Cardiac fibroblast (primary cell): Measurements from ENCODE around the gene DENND5A.
"Not testable (repeated sequence)": the region's sequence is repeated elsewhere in the genome, so short reads cannot be mapped to it uniquely, and the experiment has no call there.

Experiments used
- DNase-seq, 2 donors: peaks; one replicate each; pipeline versions ENCODE4 v3.0.0 to v3.0.0-alpha.2; 2010; ENCODE audit warnings: low read depth in 2 of 2
- H3K4me3 ChIP-seq, 2 donors: replicated peaks in 1 of 2; 1 replicate in 1 of 2; 2 replicates in 1 of 2; pipeline ENCODE4 v1.5.1; 2011; ENCODE audit warnings: low read depth in 2 of 2, low read length in 2 of 2, mild to moderate bottlenecking in 2 of 2, moderate library complexity in 1 of 2
- TF ChIP-seq, protein P1 (sequence below): IDR thresholded peaks from one replicate; pipeline ENCODE4 v1.5.1; 2011; ENCODE audit warnings: low read depth, mild to moderate bottlenecking, low read length, inconsistent platforms

DENND5A gene

GRCh38 chr11:9203691-9204311, 61.3 kb downstream of the DENND5A start:
- TF ChIP-seq, protein P1, sequence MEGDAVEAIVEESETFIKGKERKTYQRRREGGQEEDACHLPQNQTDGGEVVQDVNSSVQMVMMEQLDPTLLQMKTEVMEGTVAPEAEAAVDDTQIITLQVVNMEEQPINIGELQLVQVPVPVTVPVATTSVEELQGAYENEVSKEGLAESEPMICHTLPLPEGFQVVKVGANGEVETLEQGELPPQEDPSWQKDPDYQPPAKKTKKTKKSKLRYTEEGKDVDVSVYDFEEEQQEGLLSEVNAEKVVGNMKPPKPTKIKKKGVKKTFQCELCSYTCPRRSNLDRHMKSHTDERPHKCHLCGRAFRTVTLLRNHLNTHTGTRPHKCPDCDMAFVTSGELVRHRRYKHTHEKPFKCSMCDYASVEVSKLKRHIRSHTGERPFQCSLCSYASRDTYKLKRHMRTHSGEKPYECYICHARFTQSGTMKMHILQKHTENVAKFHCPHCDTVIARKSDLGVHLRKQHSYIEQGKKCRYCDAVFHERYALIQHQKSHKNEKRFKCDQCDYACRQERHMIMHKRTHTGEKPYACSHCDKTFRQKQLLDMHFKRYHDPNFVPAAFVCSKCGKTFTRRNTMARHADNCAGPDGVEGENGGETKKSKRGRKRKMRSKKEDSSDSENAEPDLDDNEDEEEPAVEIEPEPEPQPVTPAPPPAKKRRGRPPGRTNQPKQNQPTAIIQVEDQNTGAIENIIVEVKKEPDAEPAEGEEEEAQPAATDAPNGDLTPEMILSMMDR: no peak
- no peak for DNase-seq
- H3K4me3 ChIP-seq: no peak overlapping the region

DNA sequence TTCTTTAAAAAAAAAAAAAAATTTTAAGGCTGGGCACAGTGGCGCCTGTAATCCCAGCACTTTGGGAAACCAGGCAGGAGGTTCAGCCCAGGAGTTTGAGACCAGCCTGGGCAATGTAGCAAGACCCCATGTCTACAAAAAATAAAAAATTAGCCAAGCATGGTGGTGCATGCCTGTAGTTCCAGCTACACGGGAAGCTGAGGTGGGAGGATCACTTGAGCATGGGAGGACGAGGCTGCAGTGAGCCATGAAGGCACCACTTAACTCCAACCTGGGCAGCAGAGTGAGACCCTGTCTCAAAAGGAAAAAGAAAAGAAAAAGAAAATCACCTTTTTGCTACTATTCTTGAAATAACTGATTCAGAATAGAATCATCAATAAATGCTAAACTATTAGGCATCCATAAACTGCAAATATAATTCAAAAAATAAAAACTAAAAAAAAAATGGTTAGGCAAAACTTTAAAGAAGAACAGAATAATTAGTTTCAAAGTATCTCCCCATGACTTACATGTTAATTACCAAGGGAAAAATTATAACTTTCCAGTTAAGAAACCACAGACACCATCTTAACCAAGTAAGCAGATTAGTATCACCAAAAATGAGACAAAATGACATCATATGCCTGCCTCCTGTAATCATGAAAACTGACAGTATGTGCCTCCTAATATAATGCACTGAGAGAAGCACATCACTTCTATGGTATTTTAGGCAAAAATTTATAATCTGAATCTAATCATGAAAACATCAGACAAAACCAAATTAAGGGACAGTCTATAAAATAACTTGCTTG, 63.6 kb downstream of the DENND5A start:
- no peak overlapping the region for H3K4me3 ChIP-seq
- TF ChIP-seq, protein P1: no peak
- no peak for DNase-seq

- H3K4me3 ChIP-seq: no peak overlapping the region
- no peak for DNase-seq
- TF ChIP-seq, protein P1: no peak
These were observed 64.7 kb downstream of the DENND5A start for GRCh38 chr11:9200471-9200870.

DNA sequence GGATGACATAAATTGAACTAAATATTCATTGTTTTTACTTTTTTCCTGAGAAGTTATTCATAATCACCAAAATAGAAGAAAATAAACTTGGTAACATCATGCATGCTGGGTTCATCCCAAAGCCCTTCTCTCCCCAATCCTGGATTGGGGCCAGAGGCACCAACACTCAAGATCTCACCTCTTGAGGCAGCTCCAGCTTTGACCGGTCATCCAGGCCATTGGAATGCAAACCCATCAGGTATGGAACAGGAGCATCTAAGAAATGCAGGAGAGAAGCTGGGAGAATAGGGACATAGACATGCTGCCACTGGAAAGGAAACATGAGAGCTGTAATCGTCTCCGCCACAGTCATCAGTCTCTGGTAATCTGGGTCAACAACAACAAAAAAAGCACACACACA, 71.8 kb downstream of the DENND5A start:
- no peak for DNase-seq

GRCh38 chr11:9192561-9192960, 72.6 kb downstream of the DENND5A start:
- H3K4me3 ChIP-seq: no peak overlapping the region
- TF ChIP-seq, protein P1: no peak
- DNase-seq: no peak

More for the DNA sequence above, 71.8 kb downstream of the DENND5A start:
- no peak overlapping the region for H3K4me3 ChIP-seq
- TF ChIP-seq, protein P1: no peak

- not testable (repeated sequence) for H3K4me3 ChIP-seq, DNase-seq
These were observed 74.7 kb downstream of the DENND5A start for GRCh38 chr11:9190326-9191016.

- not testable (repeated sequence) for H3K4me3 ChIP-seq, DNase-seq
These were observed 76.3 kb downstream of the DENND5A start for GRCh38 chr11:9188860-9189259.
